Esophagus (tissue), 2 donors: Measurements from ENCODE around the gene CSTPP1. TPM values are rescaled to one million over a fixed set of nuclear protein-coding genes. Genes with fewer than 3 reads are reported as not detected.
"Not testable (repeated sequence)": the region's sequence is repeated elsewhere in the genome, so short reads cannot be mapped to it uniquely, and the experiment has no call there.

ENCODE experiments used
- H3K27ac ChIP-seq, 2 donors: one replicate each; pipeline ENCODE4 v1.5.1; 2013; ENCODE audit warnings: low read depth in 2 of 2, mild to moderate bottlenecking in 2 of 2, inconsistent platforms in 1 of 2, low read length in 1 of 2, moderate library complexity in 1 of 2
- H3K27me3 ChIP-seq, 2 donors: one replicate each; pipeline ENCODE4 v1.6.1; 2013; ENCODE audit warnings: low read length in 2 of 2, control low read depth in 1 of 2, mild to moderate bottlenecking in 1 of 2; ENCODE audit not compliant: insufficient read depth in 2 of 2, control insufficient read depth in 1 of 2
- H3K36me3 ChIP-seq, 2 donors: one replicate each; pipeline ENCODE4 v1.6.1; 2013; ENCODE audit warnings: low read length in 1 of 2; ENCODE audit not compliant: control insufficient read depth in 2 of 2, insufficient read depth in 2 of 2
- H3K4me1 ChIP-seq, 2 donors: one replicate each; pipeline ENCODE4 v1.6.1; 2013; ENCODE audit warnings: low read length in 1 of 2; ENCODE audit not compliant: control insufficient read depth in 2 of 2, insufficient read depth in 2 of 2
- H3K4me3 ChIP-seq, 2 donors: one replicate each; pipeline ENCODE4 v1.5.1; 2013; ENCODE audit warnings: low read length in 2 of 2, mild to moderate bottlenecking in 2 of 2, low read depth in 1 of 2, moderate library complexity in 1 of 2
- H3K9me3 ChIP-seq, 2 donors: one replicate each; pipeline ENCODE4 v1.6.1; 2013; ENCODE audit warnings: mild to moderate bottlenecking in 2 of 2, low read depth in 1 of 2, low read length in 1 of 2, moderate library complexity in 1 of 2; ENCODE audit not compliant: control insufficient read depth in 2 of 2, insufficient read depth in 1 of 2
- WGBS, 2 donors: extraction: QIAGEN DNeasy Blood & Tissue Kit; methylation state at CpG; one replicate each; pipeline ENCODE4 v1.1.7; 2013; 5-methylcytosine and 5-hydroxymethylcytosine counted together
- polyA plus RNA-seq, 2 donors: library from polyadenylated mRNA; stranded (reverse); fragments of 200-250 nt; gene quantifications; one replicate each; pipeline ENCODE4 v1.2.3, GENCODE V29; 2013
- donor health status: healthy with polysubstance abuse.
- donor health status: Bipolar disorder and iron deficiency.

The CSTPP1 gene
- polyA plus RNA-seq, 2 donors = 8.3 to 13.0 TPM

DNA sequence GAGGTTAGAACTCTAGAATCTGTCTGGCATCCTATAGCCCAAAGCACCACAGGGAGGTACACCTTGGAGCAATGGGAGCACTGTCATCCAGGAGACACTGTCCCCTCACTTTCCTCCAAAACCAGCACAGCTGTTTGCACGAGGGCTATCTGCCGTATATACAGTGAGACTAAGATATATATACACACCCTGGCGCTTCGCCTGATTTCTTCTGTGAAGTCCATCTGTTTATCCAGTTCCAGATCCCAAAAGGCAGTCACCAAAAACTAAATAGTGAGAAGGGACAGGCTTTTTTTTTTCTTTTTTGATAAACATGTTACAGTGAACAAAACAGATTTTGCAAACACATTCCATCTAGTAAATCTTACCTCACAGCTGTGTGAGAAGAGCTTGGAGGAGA, 171.7 kb downstream of the CSTPP1 start:
- H3K27ac ChIP-seq = no peak overlapping the region

DNA sequence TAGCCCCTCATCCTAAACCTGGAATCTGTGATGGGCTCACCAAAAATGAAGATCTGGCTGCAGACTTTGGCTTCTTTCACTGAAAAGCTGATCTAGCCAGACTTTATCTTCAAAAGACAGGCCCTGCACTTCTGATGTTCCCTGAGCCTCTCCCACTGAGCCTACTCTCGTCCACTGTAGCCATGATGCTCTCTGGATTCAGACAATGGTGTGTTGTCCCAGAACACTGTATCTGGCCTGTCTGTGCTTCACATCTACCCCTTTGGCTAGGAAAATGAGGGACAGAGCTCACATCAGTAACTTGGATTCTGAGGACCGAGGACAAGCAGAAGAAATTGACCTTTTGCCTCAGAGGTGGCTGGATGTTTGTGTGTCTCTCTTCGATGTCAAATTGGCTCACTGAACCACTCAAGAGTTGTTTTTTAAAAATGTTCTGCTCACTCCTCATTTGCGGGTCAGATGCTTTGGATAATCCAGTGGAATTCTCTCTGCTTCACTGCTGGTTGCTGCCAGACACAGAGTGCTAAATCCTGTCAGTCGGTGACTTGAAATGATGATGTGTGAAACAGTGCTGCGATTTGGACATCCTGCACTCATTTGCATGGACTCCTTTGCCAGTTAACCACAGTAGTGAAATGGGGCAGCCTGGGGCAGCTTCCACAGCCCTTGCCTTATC, 172.6 kb downstream of the CSTPP1 start:
- Histone ChIP-seq H3K4me3 (no peak overlapping the region), H3K27ac (peak overlapping the region; percentile 19 to 40), H3K36me3 (no peaks in the 10 kb centered on the region), H3K27me3 (no peaks in the 10 kb centered on the region), H3K9me3 (no peaks in the 10 kb centered on the region), H3K4me1 (no peaks in the 10 kb centered on the region)
- 52 to 62% methylated on average over 6 of the region's 6 CpGs for WGBS, 2 donors

More for the DNA sequence above, 171.7 kb downstream of the CSTPP1 start:
- no peaks in the 10 kb centered on the region for H3K27me3 ChIP-seq
- H3K36me3 ChIP-seq = no peaks in the 10 kb centered on the region
- 76 to 80% methylated on average over 4 of the region's 4 CpGs for WGBS, 2 donors
- no peaks in the 10 kb centered on the region for H3K4me1 ChIP-seq
- no peak overlapping the region for H3K4me3 ChIP-seq
- no peaks in the 10 kb centered on the region for H3K9me3 ChIP-seq

DNA sequence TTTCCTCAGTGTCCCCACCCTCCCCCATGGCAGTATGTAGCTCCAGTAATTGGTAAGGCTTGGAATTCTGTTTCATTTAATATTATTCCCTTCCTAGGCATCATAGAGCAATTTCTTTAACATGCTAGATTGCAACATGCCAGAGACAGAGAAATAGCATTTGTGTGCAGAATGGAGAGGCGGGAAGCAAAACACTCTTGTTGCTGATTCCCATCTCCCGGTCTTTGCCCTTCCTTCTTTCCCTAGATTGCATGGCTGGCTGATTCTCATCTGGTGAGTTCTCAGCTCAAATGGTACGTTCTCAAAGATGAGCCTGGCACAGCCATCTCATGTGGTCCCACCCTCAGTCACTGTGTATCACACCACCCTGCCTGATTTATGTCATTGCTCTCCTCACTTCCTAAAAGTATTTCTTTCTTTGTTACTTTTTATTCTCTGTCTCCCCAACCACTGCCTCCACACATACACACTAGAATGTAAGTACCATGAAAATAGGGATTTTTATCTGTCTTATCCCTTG, 173.2 kb downstream of the CSTPP1 start:
- no peak overlapping the region for H3K4me3 ChIP-seq
- 64 to 66% methylated on average over 3 of the region's 3 CpGs for WGBS, 2 donors
- no peaks in the 10 kb centered on the region for H3K4me1 ChIP-seq
- H3K27ac ChIP-seq = no peak overlapping the region
- H3K36me3 ChIP-seq = no peaks in the 10 kb centered on the region
- H3K27me3 ChIP-seq = no peaks in the 10 kb centered on the region
- no peaks in the 10 kb centered on the region for H3K9me3 ChIP-seq

DNA sequence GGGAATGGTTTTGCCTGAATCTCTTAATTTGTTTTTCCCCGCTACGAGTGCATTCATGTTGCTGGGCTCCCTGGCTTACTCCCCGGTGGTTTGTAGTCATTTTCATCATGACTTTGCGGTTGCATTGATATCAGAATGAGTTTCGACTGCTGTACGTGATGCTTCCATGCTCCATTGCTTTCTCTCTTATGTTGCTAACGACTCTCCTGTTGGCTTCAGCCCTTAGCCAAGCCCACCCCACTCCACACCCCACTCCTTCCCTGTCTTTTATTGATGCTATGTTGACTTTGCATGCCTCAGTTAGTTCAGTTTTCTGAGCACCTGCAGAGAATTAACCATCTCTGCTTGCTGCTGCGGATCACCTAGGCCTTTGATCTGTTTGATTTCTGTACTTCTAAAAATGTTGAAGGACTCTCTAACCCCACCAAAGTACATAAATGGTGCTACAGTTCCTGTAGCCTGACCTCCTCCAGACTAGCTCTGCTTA, 174.8 kb downstream of the CSTPP1 start:
- 62 to 76% methylated on average over 8 of the region's 8 CpGs for WGBS, 2 donors
- H3K4me1 ChIP-seq = no peaks in the 10 kb centered on the region

DNA sequence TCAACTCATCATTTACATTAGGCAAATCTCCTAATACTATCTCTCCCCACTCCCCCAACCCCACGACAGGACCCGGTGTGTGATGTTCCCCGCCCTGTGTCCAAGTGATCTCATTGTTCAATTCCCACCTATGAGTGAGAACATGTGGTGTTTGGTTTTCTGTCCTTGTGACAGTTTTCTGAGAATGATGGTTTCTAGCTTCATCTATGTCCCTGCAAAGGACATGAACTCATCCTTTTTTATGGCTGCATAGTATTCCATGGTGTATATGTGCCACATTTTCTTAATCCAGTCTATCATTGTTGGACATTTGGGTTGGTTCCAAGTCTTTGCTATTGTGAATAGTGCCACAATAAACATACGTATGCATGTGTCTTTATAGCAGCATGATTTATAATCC, 176.4 kb downstream of the CSTPP1 start:
- not testable (repeated sequence) for H3K36me3 ChIP-seq, H3K27me3 ChIP-seq, H3K9me3 ChIP-seq, H3K4me1 ChIP-seq, H3K4me3 ChIP-seq, H3K27ac ChIP-seq
- 94 to 97% methylated on average over 3 to 4 of the region's 4 CpGs for WGBS, 2 donors

More for the DNA sequence above, 174.8 kb downstream of the CSTPP1 start:
- Histone ChIP-seq H3K27me3 (no peaks in the 10 kb centered on the region), H3K4me3 (no peak overlapping the region), H3K36me3 (no peaks in the 10 kb centered on the region), H3K27ac (no peak overlapping the region), H3K9me3 (no peaks in the 10 kb centered on the region)

DNA sequence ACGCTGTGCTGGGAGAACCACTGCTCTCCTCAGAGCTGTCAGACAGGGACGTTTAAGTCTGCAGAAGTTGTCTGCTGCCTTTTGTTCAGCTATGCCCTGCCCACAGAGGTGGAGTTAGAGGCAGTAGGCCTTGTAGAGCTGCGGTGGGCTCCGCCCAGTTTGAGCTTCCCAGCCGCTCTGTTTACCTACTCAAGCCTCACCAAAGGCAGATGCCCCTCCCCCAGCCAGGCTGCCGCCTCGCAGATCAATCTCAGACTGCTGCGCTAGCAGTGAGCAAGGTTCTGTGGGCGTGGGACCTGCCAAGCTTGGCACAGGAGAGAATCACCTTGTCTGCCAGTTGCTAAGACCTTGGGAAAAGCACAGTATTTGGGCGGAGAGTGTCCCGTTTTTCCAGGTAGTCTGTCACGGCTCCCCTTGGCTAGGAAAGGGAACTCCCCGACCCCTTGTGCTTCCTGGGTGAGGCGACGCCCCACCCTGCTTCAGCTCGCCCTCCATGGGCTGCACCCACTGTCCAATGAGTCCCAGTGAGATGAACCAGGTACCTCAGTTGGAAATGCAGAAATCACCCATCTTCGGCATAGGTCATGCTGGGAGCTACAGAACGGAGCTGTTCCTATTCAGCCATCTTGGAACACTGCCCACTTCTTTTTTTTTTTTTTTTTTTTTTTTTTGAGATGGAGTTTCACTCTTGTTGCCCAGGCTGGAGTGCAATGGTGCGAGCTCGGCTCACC, 182.6 kb downstream of the CSTPP1 start:
- peak overlapping the region; percentile 6 to 15 for H3K4me3 ChIP-seq
- not testable (repeated sequence) for H3K4me1 ChIP-seq, H3K36me3 ChIP-seq, H3K9me3 ChIP-seq, H3K27me3 ChIP-seq
- H3K27ac ChIP-seq = peak overlapping the region; percentile 47 to 63
- 47 to 57% methylated on average over 20 of the region's 20 CpGs for WGBS, 2 donors

DNA sequence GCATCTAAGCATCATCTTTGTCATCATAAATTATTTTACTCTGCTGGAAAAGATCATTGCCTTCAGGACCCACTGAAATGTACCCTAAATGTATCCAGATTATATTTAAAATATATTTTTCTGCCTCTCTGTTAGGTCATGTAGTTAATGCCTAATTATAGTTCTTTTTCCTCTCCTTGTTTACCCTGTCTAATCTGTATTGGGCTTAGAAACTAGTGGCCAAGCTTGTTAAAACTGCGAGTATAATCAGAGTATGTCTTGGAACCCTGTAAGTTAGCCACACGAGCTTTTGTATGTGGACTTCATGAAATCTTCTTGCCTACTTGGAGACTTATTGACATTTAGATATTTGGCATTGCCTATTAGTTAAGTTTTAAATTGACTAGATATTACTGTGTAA, 184.5 kb downstream of the CSTPP1 start:
- 74 to 92% methylated on average over 2 of the region's 2 CpGs for WGBS, 2 donors
- Histone ChIP-seq H3K27ac (no peak overlapping the region), H3K27me3 (no peaks in the 10 kb centered on the region), H3K36me3 (no peaks in the 10 kb centered on the region), H3K4me1 (no peaks in the 10 kb centered on the region), H3K4me3 (no peak overlapping the region), H3K9me3 (no peaks in the 10 kb centered on the region)

DNA sequence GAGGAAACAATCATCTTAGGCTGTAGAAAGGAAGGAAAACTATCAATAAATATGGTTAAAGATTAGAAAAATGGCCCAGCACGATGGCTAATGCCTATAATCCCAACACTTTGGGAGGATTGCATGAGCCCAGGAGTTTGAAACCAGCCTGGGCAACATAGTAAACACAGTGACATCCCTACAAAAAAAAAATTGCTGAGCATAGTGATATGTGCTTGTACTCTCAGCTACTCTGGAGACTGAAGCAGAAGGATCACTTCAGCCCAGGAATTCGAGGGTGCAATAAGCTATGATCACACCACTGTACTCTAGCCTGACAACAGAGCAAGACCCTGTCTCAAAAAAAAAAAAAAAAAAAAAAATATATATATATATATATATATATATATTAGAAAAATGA, 185.2 kb downstream of the CSTPP1 start:
- H3K36me3 ChIP-seq = no peaks in the 10 kb centered on the region
- no peak overlapping the region for H3K4me3 ChIP-seq
- H3K4me1 ChIP-seq = no peaks in the 10 kb centered on the region
- WGBS, 2 donors = 54 to 65% methylated on average over 2 of the region's 2 CpGs
- no peaks in the 10 kb centered on the region for H3K27me3 ChIP-seq
- no peak overlapping the region for H3K27ac ChIP-seq
- H3K9me3 ChIP-seq = no peaks in the 10 kb centered on the region

DNA sequence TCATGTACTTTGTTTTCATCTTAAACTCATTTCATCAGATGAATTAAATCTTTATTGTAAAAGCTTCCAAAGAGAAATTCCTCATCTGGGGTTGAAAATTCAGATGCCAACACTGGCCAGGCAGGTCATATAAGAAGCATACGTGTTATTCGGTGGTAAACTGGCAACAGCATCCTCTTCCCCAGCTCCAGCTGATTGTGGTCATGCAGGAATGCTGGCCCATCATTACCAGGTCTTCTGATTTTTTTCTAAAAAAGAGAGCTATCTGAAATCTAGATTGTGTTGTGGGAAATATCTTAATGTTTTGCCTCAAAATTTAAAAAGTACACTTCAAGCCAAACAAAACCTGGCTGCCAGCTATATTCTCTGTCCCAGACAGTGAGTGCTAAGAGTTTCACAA, 186.5 kb downstream of the CSTPP1 start:
- Histone ChIP-seq H3K27ac (no peak overlapping the region), H3K9me3 (no peaks in the 10 kb centered on the region), H3K4me1 (no peaks in the 10 kb centered on the region), H3K4me3 (no peak overlapping the region), H3K27me3 (no peaks in the 10 kb centered on the region), H3K36me3 (no peaks in the 10 kb centered on the region)
- WGBS, 2 donors = 80 to 81% methylated on average over 2 of the region's 2 CpGs
